Astrocyte of the hippocampus (primary cell): ENCODE data around the gene CEP85L.

Source experiments
- DNase-seq: peaks from one replicate; pipeline ENCODE4 v3.0.0; 2011; ENCODE audit warnings: low read depth, low spot score

Gene CEP85L

GRCh38 chr6:118661831-118662230 is 10.4 kb upstream of the CEP85L start:
- DNase-seq = no peak

- peak; percentile 34 for DNase-seq
Measured at GRCh38 chr6:118660218-118660569, 8.8 kb upstream of the CEP85L start.

- DNase-seq = no peak
Measured at GRCh38 chr6:118659513-118660217, 8.3 kb upstream of the CEP85L start.

GRCh38 chr6:118656847-118657451 is 5.6 kb upstream of the CEP85L start:
- DNase-seq = no peak

- no peak for DNase-seq
Measured at GRCh38 chr6:118652051-118652615, 742 bp upstream of the CEP85L start.

- peak; percentile 78 for DNase-seq
Measured at GRCh38 chr6:118650582-118651281, 659 bp downstream of the CEP85L start.

GRCh38 chr6:118649918-118650581 is 1.3 kb downstream of the CEP85L start:
- no peak for DNase-seq

GRCh38 chr6:118648866-118649554 is 2.4 kb downstream of the CEP85L start:
- DNase-seq = no peak

- no peak for DNase-seq
Measured at GRCh38 chr6:118646977-118647376, 4.4 kb downstream of the CEP85L start.

- no peak for DNase-seq
Measured at GRCh38 chr6:118645395-118645794, 6.0 kb downstream of the CEP85L start.

GRCh38 chr6:118644007-118644406 is 7.4 kb downstream of the CEP85L start:
- DNase-seq = peak; percentile 13

GRCh38 chr6:118641042-118641441 is 10.3 kb downstream of the CEP85L start:
- no peak for DNase-seq

GRCh38 chr6:118639054-118639964 is 12.1 kb downstream of the CEP85L start:
- no peak for DNase-seq

- DNase-seq = no peak
Measured at GRCh38 chr6:118638288-118638687, 13.1 kb downstream of the CEP85L start.

GRCh38 chr6:118635909-118636735 is 15.3 kb downstream of the CEP85L start:
- DNase-seq = no peak

- DNase-seq = no peak
Measured at GRCh38 chr6:118632359-118632758, 19.0 kb downstream of the CEP85L start.

GRCh38 chr6:118630923-118631322 is 20.5 kb downstream of the CEP85L start:
- no peak for DNase-seq

- DNase-seq = no peak
Measured at GRCh38 chr6:118630067-118630466, 21.3 kb downstream of the CEP85L start.

GRCh38 chr6:118627724-118628123 is 23.7 kb downstream of the CEP85L start:
- DNase-seq = no peak

GRCh38 chr6:118625833-118626232 is 25.6 kb downstream of the CEP85L start:
- DNase-seq = no peak
